H1 (cell line): ENCODE results near the gene PCDHA1. TPM values are rescaled to one million over a fixed set of nuclear protein-coding genes. Genes with fewer than 3 reads are reported as not detected.

Experiments used
- CTCF ChIA-PET: fragments of 300-600 bp; sonication (Branson Sonifier 250); formaldehyde crosslinking; loops from one replicate; lab custom pipeline; 2021; ENCODE audit not compliant: partially characterized antibody; lab: Charles Lee
- POLR2A ChIA-PET: fragments of 300-600 bp; sonication (Branson Sonifier 250); formaldehyde crosslinking; loops from one replicate; lab custom pipeline; 2021; ENCODE audit warnings: inconsistent platforms; ENCODE audit not compliant: partially characterized antibody; lab: Charles Lee
- DNase-seq, 2 experiments: peaks; one replicate each; pipeline versions ENCODE4 v3.0.0 to v3.0.0-alpha.2; 2010 to 2022; ENCODE audit warnings: low spot score in 2 of 2, low read depth in 1 of 2, mixed read lengths in 1 of 2
- FAIRE-seq: peaks from 2 replicates; lab custom pipeline; 2011; peaks lifted over from hg19 to GRCh38; lab: Jason Lieb, UNC
- H2AFZ ChIP-seq: 2 replicates; pipeline ENCODE4 v1.8.1; 2012; ENCODE audit warnings: low read length, inconsistent platforms
- H2AK5ac ChIP-seq: 2 replicates; pipeline ENCODE4 v1.6.1; 2013; ENCODE audit warnings: low read depth, low read length
- H2BK120ac ChIP-seq: replicated peaks from 2 replicates; pipeline ENCODE3; 2013; ENCODE audit warnings: low read depth, low read length, inconsistent platforms
- H2BK12ac ChIP-seq: 2 replicates; pipeline ENCODE4 v1.6.1; 2013; ENCODE audit warnings: low read depth, low read length
- H2BK15ac ChIP-seq: 2 replicates; pipeline ENCODE4 v1.6.1; 2013; ENCODE audit warnings: low read length
- H2BK20ac ChIP-seq: 2 replicates; pipeline ENCODE4 v1.6.1; 2013; ENCODE audit warnings: low read length
- H2BK5ac ChIP-seq: 2 replicates; pipeline ENCODE4 v1.6.1; 2013; ENCODE audit warnings: low read depth, low read length
- H3K14ac ChIP-seq: 2 replicates; pipeline ENCODE4 v1.6.1; 2013; ENCODE audit warnings: inconsistent platforms; ENCODE audit not compliant: insufficient read length
- H3K18ac ChIP-seq: 2 replicates; pipeline ENCODE4 v1.6.1; 2013; ENCODE audit warnings: low read length; ENCODE audit errors: extremely low read depth
- H3K23ac ChIP-seq: 2 replicates; pipeline ENCODE4 v1.6.1; 2013; ENCODE audit warnings: inconsistent platforms; ENCODE audit not compliant: insufficient read length
- H3K23me2 ChIP-seq: 2 replicates; pipeline ENCODE4 v1.6.1; 2013; ENCODE audit warnings: low read depth, low read length
- H3K27ac ChIP-seq: 2 replicates; pipeline ENCODE4 v1.6.1; 2011; ENCODE audit warnings: low read depth, low read length, inconsistent platforms
- H3K27me3 ChIP-seq, 4 experiments: replicated peaks in 1 of 4; 1 replicate in 1 of 4; 2 replicates in 3 of 4; pipeline versions ENCODE4 v1.6.1 to v1.8.1; 2011 to 2013; ENCODE audit warnings: low read length in 3 of 4, mild to moderate bottlenecking in 3 of 4, inconsistent platforms in 2 of 4, mixed read lengths in 2 of 4, moderate library complexity in 1 of 4; ENCODE audit not compliant: control insufficient read depth in 3 of 4, insufficient read depth in 3 of 4; ENCODE audit errors: extremely low read depth in 1 of 4
- H3K36me3 ChIP-seq, 4 experiments: 2 replicates each; pipeline versions ENCODE4 v1.6.1 to v1.8.1; 2011 to 2013; ENCODE audit warnings: mild to moderate bottlenecking in 4 of 4, low read length in 3 of 4, moderate library complexity in 2 of 4, control low read depth in 1 of 4, inconsistent platforms in 1 of 4; ENCODE audit not compliant: insufficient read depth in 4 of 4, control insufficient read depth in 2 of 4
- H3K4ac ChIP-seq: replicated peaks from 2 replicates; pipeline ENCODE3; 2013; ENCODE audit warnings: low read length, low read depth, mixed read lengths, inconsistent platforms; ENCODE audit not compliant: insufficient read length
- H3K4me1 ChIP-seq, 4 experiments: replicated peaks in 1 of 4; 1 replicate in 1 of 4; 2 replicates in 3 of 4; pipeline versions ENCODE4 v1.6.1 to v1.8.1; 2011 to 2013; ENCODE audit warnings: low read length in 3 of 4, inconsistent platforms in 2 of 4, mixed read lengths in 1 of 4; ENCODE audit not compliant: insufficient read depth in 4 of 4, control insufficient read depth in 3 of 4
- H3K4me2 ChIP-seq, 2 experiments: 2 replicates each; pipeline versions ENCODE4 v1.6.1 to v1.8.1; 2011 to 2013; ENCODE audit warnings: low read depth in 2 of 2, low read length in 2 of 2, control low read depth in 1 of 2, inconsistent platforms in 1 of 2, mild to moderate bottlenecking in 1 of 2; ENCODE audit not compliant: insufficient read depth in 1 of 2
- H3K4me3 ChIP-seq, 4 experiments: fragments of 200-600, 300-600 bp in 1 of 4; sonication (generic), shearing (Covaris generic), sonication (Bioruptor Twin) in 1 of 4; 2 replicates each; pipeline versions ENCODE4 v1.5.1 to v1.8.1; 2011 to 2016; ENCODE audit warnings: low read length in 4 of 4, low read depth in 3 of 4, control low read depth in 2 of 4, inconsistent platforms in 2 of 4, mild to moderate bottlenecking in 2 of 4, mixed read lengths in 1 of 4, moderate library complexity in 1 of 4; ENCODE audit not compliant: insufficient read depth in 2 of 4; ENCODE audit errors: extremely low read depth in 1 of 4
- H3K56ac ChIP-seq: replicated peaks from 2 replicates; pipeline ENCODE3; 2013; ENCODE audit warnings: low read depth, mild to moderate bottlenecking, mixed read lengths, low read length, inconsistent platforms; ENCODE audit not compliant: insufficient read length
- H3K79me1 ChIP-seq: 2 replicates; pipeline ENCODE4 v1.6.1; 2013; ENCODE audit warnings: low read depth, low read length, control low read depth
- H3K79me2 ChIP-seq, 2 experiments: 2 replicates each; pipeline versions ENCODE4 v1.6.1 to v1.8.1; 2012 to 2013; ENCODE audit warnings: low read length in 2 of 2, mild to moderate bottlenecking in 2 of 2, inconsistent platforms in 1 of 2; ENCODE audit not compliant: insufficient read depth in 2 of 2, control insufficient read depth in 1 of 2
- H3K9ac ChIP-seq, 4 experiments: replicated peaks in 1 of 4; 1 replicate in 1 of 4; 2 replicates in 3 of 4; pipeline versions ENCODE4 v1.6.1 to v1.8.1; 2011 to 2013; ENCODE audit warnings: low read depth in 3 of 4, low read length in 3 of 4, control low read depth in 2 of 4, mild to moderate bottlenecking in 2 of 4, moderate library complexity in 2 of 4, inconsistent platforms in 1 of 4; ENCODE audit errors: extremely low read depth in 1 of 4
- H3K9me3 ChIP-seq, 2 experiments: 2 replicates each; pipeline versions ENCODE4 v1.6.1 to v1.8.1; 2012 to 2013; ENCODE audit warnings: mild to moderate bottlenecking in 2 of 2, moderate library complexity in 2 of 2, control low read depth in 1 of 2, inconsistent platforms in 1 of 2, low read depth in 1 of 2, low read length in 1 of 2, mixed read lengths in 1 of 2; ENCODE audit not compliant: insufficient read depth in 2 of 2
- H4K20me1 ChIP-seq, 2 experiments: replicated peaks in 1 of 2; 2 replicates each; pipeline versions ENCODE3 to v1.8.1; 2011 to 2013; ENCODE audit warnings: inconsistent platforms in 2 of 2, low read length in 2 of 2, mild to moderate bottlenecking in 1 of 2; ENCODE audit not compliant: insufficient read depth in 2 of 2, control insufficient read depth in 1 of 2
- H4K5ac ChIP-seq: 2 replicates; pipeline ENCODE4 v1.6.1; 2013; ENCODE audit warnings: low read length, low read depth, mixed read lengths, inconsistent platforms; ENCODE audit not compliant: insufficient read length
- H4K8ac ChIP-seq: 2 replicates; pipeline ENCODE4 v1.8.0; 2013; ENCODE audit warnings: mild to moderate bottlenecking, moderate library complexity, low read length, inconsistent platforms; ENCODE audit not compliant: insufficient read depth; ENCODE audit errors: extremely low read depth
- H4K91ac ChIP-seq: replicated peaks from 2 replicates; pipeline ENCODE3; 2013; ENCODE audit warnings: low read length, mixed read lengths, inconsistent platforms; ENCODE audit not compliant: insufficient read length
- ASH2L ChIP-seq: fragments of 200-600, 300-600 bp; sonication (generic); IDR thresholded peaks from one replicate; pipeline ENCODE4 v1.7.1; 2017; ENCODE audit warnings: low read length
- ATF2 ChIP-seq: IDR thresholded peaks from 2 replicates; pipeline ENCODE4 v1.6.1; 2012; ENCODE audit warnings: low read length, inconsistent platforms
- CBX5 ChIP-seq: fragments of 300-800, 300-1000 bp; sonication (generic); IDR thresholded peaks from 2 replicates; pipeline ENCODE4 v1.7.1; 2016; ENCODE audit warnings: antibody characterized with exemption, low read length, low read depth
- CHD2 ChIP-seq: IDR thresholded peaks from 2 replicates; pipeline ENCODE4 v1.6.1; 2012; ENCODE audit warnings: low read length, improper control_type of control experiment
- GTF2F1 ChIP-seq: IDR thresholded peaks from 2 replicates; pipeline ENCODE4 v1.6.1; 2012; ENCODE audit warnings: low read depth, low read length, improper control_type of control experiment, borderline replicate concordance
- JUND ChIP-seq: IDR thresholded peaks from 2 replicates; pipeline ENCODE4 v1.6.1; 2011; ENCODE audit warnings: mild to moderate bottlenecking, improper control_type of control experiment, low read length
- NANOG ChIP-seq: IDR thresholded peaks from 2 replicates; pipeline ENCODE4 v1.6.1; 2011; ENCODE audit warnings: low read length, low read depth, mild to moderate bottlenecking, inconsistent platforms; ENCODE audit not compliant: insufficient read depth, poor library complexity, severe bottlenecking
- NRF1 ChIP-seq: IDR thresholded peaks from 2 replicates; pipeline ENCODE4 v1.6.1; 2011; ENCODE audit warnings: mild to moderate bottlenecking, low read depth, low read length, improper control_type of control experiment
- POLR2A ChIP-seq, 2 experiments: IDR thresholded peaks; 1 replicate in 1 of 2; 2 replicates in 1 of 2; pipeline ENCODE4 v1.6.1; 2011; ENCODE audit warnings: low read depth in 2 of 2, low read length in 2 of 2, mild to moderate bottlenecking in 2 of 2; ENCODE audit errors: control extremely low read depth in 1 of 2
- SP1 ChIP-seq: IDR thresholded peaks from 2 replicates; pipeline ENCODE4 v1.6.1; 2011; ENCODE audit warnings: low read depth, low read length
- SP2 ChIP-seq: IDR thresholded peaks from 2 replicates; pipeline ENCODE4 v1.6.1; 2012; ENCODE audit warnings: mild to moderate bottlenecking, low read length, inconsistent platforms
- SP4 ChIP-seq: IDR thresholded peaks from 2 replicates; pipeline ENCODE4 v1.6.1; 2012; ENCODE audit warnings: low read length, inconsistent platforms
- WGBS, 2 experiments: shearing (Covaris generic) in 1 of 2; methylation state at CpG; one replicate each; pipeline versions ENCODE4 v1.1.6 to v1.1.7; 2013 to 2015; ENCODE audit warnings: low lambda C conversion rate in 2 of 2, mixed read lengths in 2 of 2, inconsistent platforms in 1 of 2, low coverage in 1 of 2, missing lambda C conversion rate in 1 of 2; ENCODE audit not compliant: insufficient replicate concordance in 2 of 2, insufficient coverage in 1 of 2, insufficient read length in 1 of 2; ENCODE audit errors: extremely low coverage in 1 of 2, missing lambda C conversion rate in 1 of 2; 5-methylcytosine and 5-hydroxymethylcytosine counted together
- polyA plus RNA-seq, 7 experiments: library from polyadenylated mRNA; depleted of rRNA in 3 of 7; stranded (reverse) in 5 of 7; unstranded in 2 of 7; fragments of >200 nt in 5 of 7; fragments of 200-250 nt in 2 of 7; gene quantifications; 1 replicate in 5 of 7; 2 replicates in 1 of 7; 4 replicates in 1 of 7; pipeline versions ENCODE4 v1.2.1 to v1.2.3, GENCODE V29; 2011 to 2013; ENCODE audit warnings: missing spikeins in 2 of 7, mixed read lengths in 2 of 7
- total RNA-seq: library from RNA; stranded (reverse); fragmentation: NEBNext Ultra II Directional; extraction: Animal tissue kit (Norgen Biotek cat#: 25700); gene quantifications from 2 replicates; pipeline ENCODE4 v1.2.1, GENCODE V29; 2021
- TF ChIP-seq, protein P1 (sequence below): IDR thresholded peaks from 2 replicates; pipeline ENCODE4 v1.6.1; 2011; ENCODE audit warnings: low read length, improper control_type of control experiment

Gene PCDHA1
- total and polyA plus RNA-seq, 2 of the 8 experiments (the other 6 are each of a cell fraction or from before 2014, with no cell fraction given): 0.23 to 0.50 TPM

DNA sequence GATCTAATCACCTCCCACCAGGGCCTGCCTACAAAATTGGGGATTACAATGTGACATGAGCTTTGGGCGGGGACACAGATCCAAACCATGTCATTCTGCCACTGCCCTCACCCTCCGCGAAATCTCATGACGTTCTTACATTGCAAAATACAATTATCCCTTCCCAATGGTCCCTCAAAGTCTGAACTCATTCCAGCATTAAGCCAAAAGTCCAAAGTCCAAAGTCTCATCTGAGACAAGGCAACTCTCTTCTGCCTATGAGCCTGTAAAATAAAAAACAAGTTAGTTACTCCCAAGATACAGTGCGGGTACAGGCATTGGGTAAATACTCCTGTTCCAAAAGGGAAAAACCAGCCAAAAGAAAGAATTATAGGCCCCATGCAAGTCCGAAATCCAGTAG lies 165.7 kb downstream of the PCDHA1 start:
- H2BK12ac ChIP-seq: no peak overlapping the region
- FAIRE-seq (no peak), DNase-seq (no peak)
- no peak overlapping the region for H3K56ac ChIP-seq
- no peaks in the 10 kb centered on the region for H3K79me1 ChIP-seq
- H4K8ac ChIP-seq: no peak overlapping the region
- no peak overlapping the region for H2BK5ac ChIP-seq
- H3K27ac ChIP-seq: no peak overlapping the region
- H4K20me1 ChIP-seq: no peaks in the 10 kb centered on the region
- H4K91ac ChIP-seq: no peak overlapping the region
- no peak overlapping the region for H2BK15ac ChIP-seq
- no peaks in the 10 kb centered on the region for H3K27me3 ChIP-seq
- POLR2A ChIA-PET: interaction anchor here (1.2 to 1.5 kb wide), 2 partner anchors 12 to 50 kb away, joined by 3 to 5 read pairs; no protein-coding TSS in a partner anchor
- H3K4me2 ChIP-seq: no peak overlapping the region
- no peaks in the 10 kb centered on the region for H3K79me2 ChIP-seq
- H4K5ac ChIP-seq: no peak overlapping the region
- no peak overlapping the region for H2BK20ac ChIP-seq
- H3K23me2 ChIP-seq: no peaks in the 10 kb centered on the region
- no peak overlapping the region for H3K18ac ChIP-seq
- no peaks in the 10 kb centered on the region for H3K36me3 ChIP-seq
- H3K4ac ChIP-seq: no peak overlapping the region
- no peak overlapping the region for H3K4me3 ChIP-seq
- H3K9ac ChIP-seq: no peak overlapping the region
- no peak overlapping the region for H3K23ac ChIP-seq
- H2BK120ac ChIP-seq: no peak overlapping the region
- CTCF ChIA-PET: interaction anchor here (0.6 to 1.7 kb wide), 6 partner anchors 16 to 1296 kb away, joined by 3 to 7 read pairs (median 3); partner anchors contain the start of gene PCDHAC1
- no peaks in the 10 kb centered on the region for H3K9me3 ChIP-seq
- no peaks in the 10 kb centered on the region for H3K4me1 ChIP-seq
- no peak overlapping the region for H3K14ac ChIP-seq
- whole genome bisulfite sequencing, 2 experiments: 79% methylated on average over 6 of the region's 6 CpGs; no CpG with 5 or more reads in 1 of the 2 experiments
- no peak overlapping the region for H2AK5ac ChIP-seq
- H2AFZ ChIP-seq: no peak overlapping the region
- TF ChIP-seq, protein P1, sequence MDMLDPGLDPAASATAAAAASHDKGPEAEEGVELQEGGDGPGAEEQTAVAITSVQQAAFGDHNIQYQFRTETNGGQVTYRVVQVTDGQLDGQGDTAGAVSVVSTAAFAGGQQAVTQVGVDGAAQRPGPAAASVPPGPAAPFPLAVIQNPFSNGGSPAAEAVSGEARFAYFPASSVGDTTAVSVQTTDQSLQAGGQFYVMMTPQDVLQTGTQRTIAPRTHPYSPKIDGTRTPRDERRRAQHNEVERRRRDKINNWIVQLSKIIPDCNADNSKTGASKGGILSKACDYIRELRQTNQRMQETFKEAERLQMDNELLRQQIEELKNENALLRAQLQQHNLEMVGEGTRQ: no peak
- no peak for TF ChIP-seq ATF2
- no peak for TF ChIP-seq CBX5
- no peak for TF ChIP-seq SP1
- TF ChIP-seq ASH2L: no peak
- TF ChIP-seq SP4: no peak
- TF ChIP-seq JUND: no peak
- no peak for TF ChIP-seq CHD2
- no peak for TF ChIP-seq NRF1
- no peak for TF ChIP-seq POLR2A (IDR thresholded peaks at IDR 0.05; ENCODE audit: control extremely low read depth in 1 of 2, low read depth in 2 of 2, low read length in 2 of 2)
- TF ChIP-seq NANOG: no peak
- no peak for TF ChIP-seq SP2
- no peak for TF ChIP-seq GTF2F1
